ENCODE data around the gene TARS1. TPM values are rescaled to one million over a fixed set of nuclear protein-coding genes. Genes with fewer than 3 reads are reported as not detected.

TARS1 gene
- total RNA-seq, result 10 to 100 TPM; 45.8 to 66.6 TPM

- Histone ChIP-seq H3K27ac (peak within 1 kb of the TSS; percentile 90 to 93), H3K9me3 (no peaks in the 10 kb centered on the region), H3K4me1 (peaks cover 0 to 37% of the 10 kb centered on the region in 2 donors), H3K4me3 (peak within 1 kb of the TSS; percentile 64 to 74), H3K36me3 (peaks cover 2% of the 10 kb centered on the region), H3K27me3 (no peaks in the 10 kb centered on the region)
- DNase-seq (ENCODE audit: low spot score), result peak; percentile 100
- TF ChIP-seq CTCF (IDR thresholded peaks at IDR 0.05), result no peak
Measured at GRCh38 chr5:33440482-33441240, at the start of gene TARS1. Gene TARS1 (plus strand): TSS chr5:33440965. CDS start chr5:33441087, 122 bp downstream.

GRCh38 chr5:33398501-33398900, 42.3 kb upstream of the TARS1 start:
- Histone ChIP-seq H3K36me3 (no peaks in the 10 kb centered on the region), H3K4me3 (no peak overlapping the region), H3K4me1 (no peaks in the 10 kb centered on the region), H3K27ac (no peak overlapping the region), H3K27me3 (no peaks in the 10 kb centered on the region), H3K9me3 (no peaks in the 10 kb centered on the region)
- TF ChIP-seq CTCF (IDR thresholded peaks at IDR 0.05), result no peak
- DNase-seq (ENCODE audit: low spot score), result no peak

GRCh38 chr5:33400675-33401074, 40.1 kb upstream of the TARS1 start:
- DNase-seq (ENCODE audit: low spot score), result no peak
- no peaks in the 10 kb centered on the region for H3K36me3 ChIP-seq
- H3K27ac ChIP-seq, result no peak overlapping the region
- TF ChIP-seq CTCF (IDR thresholded peaks at IDR 0.05), result no peak
- no peaks in the 10 kb centered on the region for H3K9me3 ChIP-seq
- no peaks in the 10 kb centered on the region for H3K27me3 ChIP-seq
- no peak overlapping the region for H3K4me3 ChIP-seq
- no peaks in the 10 kb centered on the region for H3K4me1 ChIP-seq

DNA sequence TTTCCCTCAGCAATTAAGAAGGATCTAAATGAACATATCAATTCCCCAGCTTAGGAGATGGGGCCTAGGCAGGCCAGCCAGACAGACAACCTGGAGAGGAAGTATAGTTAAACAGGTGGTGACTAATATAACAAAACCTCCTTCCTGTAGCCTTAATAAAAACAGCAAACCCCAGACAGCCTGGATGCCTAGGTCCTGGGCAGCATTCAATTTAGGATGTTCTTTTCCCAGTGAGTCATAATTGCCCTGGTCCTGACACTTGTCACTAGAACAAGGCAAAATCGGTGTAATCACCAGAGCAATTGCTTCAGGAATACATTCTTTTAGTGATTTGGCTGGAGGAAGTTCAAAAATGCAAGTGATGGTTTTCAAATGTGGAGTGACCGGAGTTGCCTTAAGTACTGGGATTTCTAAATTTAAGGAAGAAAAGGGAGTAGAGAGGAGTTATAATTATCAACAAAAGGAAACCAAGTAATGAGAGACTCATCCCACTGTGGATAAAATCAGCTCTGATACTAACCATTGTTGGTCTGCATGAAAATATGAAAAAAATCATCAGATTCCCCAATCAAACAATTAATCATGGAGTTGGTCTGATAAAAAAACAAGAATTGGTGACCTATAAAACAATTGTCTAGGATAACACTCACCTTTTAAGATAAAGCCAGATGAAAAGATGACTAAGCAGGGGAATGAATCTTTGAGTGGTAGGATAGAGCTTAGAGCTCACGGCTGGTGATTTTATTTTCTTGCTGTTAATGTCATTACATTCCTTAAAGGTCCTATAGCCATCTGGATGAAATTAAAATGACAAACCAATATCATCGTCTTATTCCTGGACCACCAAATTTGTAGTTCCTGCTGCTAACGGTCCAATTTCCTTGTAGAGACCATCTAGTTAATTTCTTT, 39.0 kb upstream of the TARS1 start:
- no peak for TF ChIP-seq CTCF (IDR thresholded peaks at IDR 0.05)
- H3K36me3 ChIP-seq, result no peaks in the 10 kb centered on the region
- H3K4me1 ChIP-seq, result no peaks in the 10 kb centered on the region
- no peaks in the 10 kb centered on the region for H3K27me3 ChIP-seq
- H3K27ac ChIP-seq, result no peak overlapping the region
- H3K9me3 ChIP-seq, result no peaks in the 10 kb centered on the region
- DNase-seq (ENCODE audit: low spot score), result no peak
- no peak overlapping the region for H3K4me3 ChIP-seq

GRCh38 chr5:33403187-33403586, 37.6 kb upstream of the TARS1 start:
- Histone ChIP-seq H3K4me1 (no peaks in the 10 kb centered on the region), H3K27me3 (no peaks in the 10 kb centered on the region), H3K9me3 (no peaks in the 10 kb centered on the region), H3K36me3 (no peaks in the 10 kb centered on the region), H3K27ac (no peak overlapping the region), H3K4me3 (no peak overlapping the region)
- DNase-seq (ENCODE audit: low spot score), result no peak
- no peak for TF ChIP-seq CTCF (IDR thresholded peaks at IDR 0.05)

All from right atrium auricular region (tissue), 2 donors.